HG03460 (cell line): ENCODE results near the gene IFTAP.

Experiments used
- ATAC-seq: cut with Tn5 transposase; IDR thresholded peaks from one replicate; pipeline ENCODE4 v1.9.1; 2021; ENCODE audit not compliant: unreplicated experiment

Gene IFTAP

DNA sequence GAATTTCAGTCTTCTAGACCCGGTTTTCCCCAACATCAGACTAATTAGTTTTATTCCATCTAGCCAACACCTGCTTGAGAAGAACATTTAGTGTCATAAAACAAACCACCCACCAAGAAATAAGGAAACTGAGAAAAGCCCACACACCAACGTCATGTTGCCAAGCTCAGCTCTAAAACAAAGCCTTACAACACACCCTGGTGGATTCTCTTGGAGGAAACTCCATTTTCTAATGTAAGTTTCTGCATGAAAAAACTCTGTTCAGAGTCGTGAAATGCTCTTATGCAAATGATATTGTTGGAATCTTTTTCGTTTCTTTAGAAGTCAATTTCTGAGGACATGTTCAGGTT, 108.7 kb downstream of the IFTAP start:
- ATAC-seq, result no peak
